ENCODE results near the gene PPP1R10. TPM values are rescaled to one million over a fixed set of nuclear protein-coding genes. Genes with fewer than 3 reads are reported as not detected.
A peak's percentile ranks its signal among the peaks of the same experiment; 100 is the strongest.

PPP1R10 gene
- total and polyA plus RNA-seq, 2 of the 13 experiments (the other 11 are each of a cell fraction or from before 2014, with no cell fraction given): 26.3 to 38.4 TPM

DNA sequence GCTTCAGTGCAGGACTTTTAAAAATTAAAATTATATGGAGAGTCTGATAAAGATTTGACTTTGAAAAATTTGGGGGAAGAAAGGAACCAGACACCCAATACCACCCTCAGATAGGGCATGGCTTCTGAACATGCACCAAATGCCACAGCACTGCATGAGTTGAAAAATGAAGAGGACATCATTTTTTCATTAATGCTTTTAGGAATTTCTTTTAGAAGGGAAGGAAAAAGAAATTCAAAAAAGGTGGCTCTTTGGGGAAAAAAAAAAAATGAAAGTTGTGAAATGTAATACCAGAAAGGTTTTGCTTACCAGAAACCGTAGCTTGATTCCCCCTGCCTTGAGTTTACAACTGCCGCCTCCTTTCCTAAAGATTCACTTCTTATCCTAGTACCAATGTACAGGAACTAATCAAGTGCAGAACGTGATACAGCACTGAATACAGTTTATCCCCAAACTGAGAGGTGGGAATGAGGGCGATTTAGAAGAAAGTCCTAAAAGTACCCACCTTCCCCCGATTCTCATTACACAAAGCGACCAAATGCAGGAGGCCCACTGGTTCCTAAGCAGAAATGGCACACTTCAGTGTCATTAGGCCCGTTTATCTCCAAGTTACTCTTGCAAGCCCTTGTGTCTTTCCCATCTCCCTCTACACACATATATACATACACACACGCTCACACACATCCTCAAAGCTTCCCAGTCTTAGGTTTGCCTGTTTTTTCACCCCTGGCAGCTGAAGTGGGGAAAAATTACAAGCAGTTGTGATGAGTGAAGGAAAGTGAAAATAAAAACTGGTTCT lies 2.8 kb downstream of the PPP1R10 start (continued):
- TF ChIP-seq, protein P1, sequence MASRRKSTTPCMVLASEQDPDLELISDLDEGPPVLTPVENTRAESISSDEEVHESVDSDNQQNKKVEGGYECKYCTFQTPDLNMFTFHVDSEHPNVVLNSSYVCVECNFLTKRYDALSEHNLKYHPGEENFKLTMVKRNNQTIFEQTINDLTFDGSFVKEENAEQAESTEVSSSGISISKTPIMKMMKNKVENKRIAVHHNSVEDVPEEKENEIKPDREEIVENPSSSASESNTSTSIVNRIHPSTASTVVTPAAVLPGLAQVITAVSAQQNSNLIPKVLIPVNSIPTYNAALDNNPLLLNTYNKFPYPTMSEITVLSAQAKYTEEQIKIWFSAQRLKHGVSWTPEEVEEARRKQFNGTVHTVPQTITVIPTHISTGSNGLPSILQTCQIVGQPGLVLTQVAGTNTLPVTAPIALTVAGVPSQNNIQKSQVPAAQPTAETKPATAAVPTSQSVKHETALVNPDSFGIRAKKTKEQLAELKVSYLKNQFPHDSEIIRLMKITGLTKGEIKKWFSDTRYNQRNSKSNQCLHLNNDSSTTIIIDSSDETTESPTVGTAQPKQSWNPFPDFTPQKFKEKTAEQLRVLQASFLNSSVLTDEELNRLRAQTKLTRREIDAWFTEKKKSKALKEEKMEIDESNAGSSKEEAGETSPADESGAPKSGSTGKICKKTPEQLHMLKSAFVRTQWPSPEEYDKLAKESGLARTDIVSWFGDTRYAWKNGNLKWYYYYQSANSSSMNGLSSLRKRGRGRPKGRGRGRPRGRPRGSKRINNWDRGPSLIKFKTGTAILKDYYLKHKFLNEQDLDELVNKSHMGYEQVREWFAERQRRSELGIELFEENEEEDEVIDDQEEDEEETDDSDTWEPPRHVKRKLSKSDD (CRISPR knock-in tag; IDR thresholded peaks at IDR 0.05; ENCODE audit: low read depth): no peak
- TF ChIP-seq ZNF296 (CRISPR knock-in tag; conservative IDR thresholded peaks at IDR 0.05): no peak
- TF ChIP-seq CBX1 (IDR thresholded peaks at IDR 0.05; ENCODE audit: low read depth): no peak
- TF ChIP-seq, protein P2, sequence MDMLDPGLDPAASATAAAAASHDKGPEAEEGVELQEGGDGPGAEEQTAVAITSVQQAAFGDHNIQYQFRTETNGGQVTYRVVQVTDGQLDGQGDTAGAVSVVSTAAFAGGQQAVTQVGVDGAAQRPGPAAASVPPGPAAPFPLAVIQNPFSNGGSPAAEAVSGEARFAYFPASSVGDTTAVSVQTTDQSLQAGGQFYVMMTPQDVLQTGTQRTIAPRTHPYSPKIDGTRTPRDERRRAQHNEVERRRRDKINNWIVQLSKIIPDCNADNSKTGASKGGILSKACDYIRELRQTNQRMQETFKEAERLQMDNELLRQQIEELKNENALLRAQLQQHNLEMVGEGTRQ (IDR thresholded peaks at IDR 0.05; ENCODE audit: low read depth, low read length): no peak
- TF ChIP-seq, protein P2 (CRISPR knock-in tag; IDR thresholded peaks at IDR 0.05; ENCODE audit: borderline replicate concordance): no peak
- 0 out of 2 replicates have a peak, but pooled peaks have one; percentile 24 for TF ChIP-seq SNAPC2 (CRISPR knock-in tag; IDR thresholded peaks at IDR 0.05)
- no peak for TF ChIP-seq AHR (CRISPR knock-in tag; IDR thresholded peaks at IDR 0.05)
- TF ChIP-seq EED (CRISPR knock-in tag; IDR thresholded peaks at IDR 0.05): no peak
- 0 out of 2 replicates have a peak, but pooled peaks have one; percentile 34 for TF ChIP-seq ZNF3 (CRISPR knock-in tag; IDR thresholded peaks at IDR 0.05)
- TF ChIP-seq YEATS4 (CRISPR knock-in tag; IDR thresholded peaks at IDR 0.05; ENCODE audit: borderline replicate concordance): no peak
- peak; percentile 36 for TF ChIP-seq SAFB2 (CRISPR knock-in tag; IDR thresholded peaks at IDR 0.05; ENCODE audit: borderline replicate concordance, low read depth)
- TF ChIP-seq, protein P3, sequence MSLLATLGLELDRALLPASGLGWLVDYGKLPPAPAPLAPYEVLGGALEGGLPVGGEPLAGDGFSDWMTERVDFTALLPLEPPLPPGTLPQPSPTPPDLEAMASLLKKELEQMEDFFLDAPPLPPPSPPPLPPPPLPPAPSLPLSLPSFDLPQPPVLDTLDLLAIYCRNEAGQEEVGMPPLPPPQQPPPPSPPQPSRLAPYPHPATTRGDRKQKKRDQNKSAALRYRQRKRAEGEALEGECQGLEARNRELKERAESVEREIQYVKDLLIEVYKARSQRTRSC (CRISPR knock-in tag; IDR thresholded peaks at IDR 0.05; ENCODE audit: low read depth): peak; percentile 32; the same call in 1 of the 2 replicates
- TF ChIP-seq ZSCAN9 (CRISPR knock-in tag; IDR thresholded peaks at IDR 0.05; ENCODE audit: borderline replicate concordance): no peak
- TF ChIP-seq, protein P4, sequence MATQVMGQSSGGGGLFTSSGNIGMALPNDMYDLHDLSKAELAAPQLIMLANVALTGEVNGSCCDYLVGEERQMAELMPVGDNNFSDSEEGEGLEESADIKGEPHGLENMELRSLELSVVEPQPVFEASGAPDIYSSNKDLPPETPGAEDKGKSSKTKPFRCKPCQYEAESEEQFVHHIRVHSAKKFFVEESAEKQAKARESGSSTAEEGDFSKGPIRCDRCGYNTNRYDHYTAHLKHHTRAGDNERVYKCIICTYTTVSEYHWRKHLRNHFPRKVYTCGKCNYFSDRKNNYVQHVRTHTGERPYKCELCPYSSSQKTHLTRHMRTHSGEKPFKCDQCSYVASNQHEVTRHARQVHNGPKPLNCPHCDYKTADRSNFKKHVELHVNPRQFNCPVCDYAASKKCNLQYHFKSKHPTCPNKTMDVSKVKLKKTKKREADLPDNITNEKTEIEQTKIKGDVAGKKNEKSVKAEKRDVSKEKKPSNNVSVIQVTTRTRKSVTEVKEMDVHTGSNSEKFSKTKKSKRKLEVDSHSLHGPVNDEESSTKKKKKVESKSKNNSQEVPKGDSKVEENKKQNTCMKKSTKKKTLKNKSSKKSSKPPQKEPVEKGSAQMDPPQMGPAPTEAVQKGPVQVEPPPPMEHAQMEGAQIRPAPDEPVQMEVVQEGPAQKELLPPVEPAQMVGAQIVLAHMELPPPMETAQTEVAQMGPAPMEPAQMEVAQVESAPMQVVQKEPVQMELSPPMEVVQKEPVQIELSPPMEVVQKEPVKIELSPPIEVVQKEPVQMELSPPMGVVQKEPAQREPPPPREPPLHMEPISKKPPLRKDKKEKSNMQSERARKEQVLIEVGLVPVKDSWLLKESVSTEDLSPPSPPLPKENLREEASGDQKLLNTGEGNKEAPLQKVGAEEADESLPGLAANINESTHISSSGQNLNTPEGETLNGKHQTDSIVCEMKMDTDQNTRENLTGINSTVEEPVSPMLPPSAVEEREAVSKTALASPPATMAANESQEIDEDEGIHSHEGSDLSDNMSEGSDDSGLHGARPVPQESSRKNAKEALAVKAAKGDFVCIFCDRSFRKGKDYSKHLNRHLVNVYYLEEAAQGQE (IDR thresholded peaks at IDR 0.05; ENCODE audit: borderline replicate concordance in 1 of 2, low read depth in 1 of 2, low read length in 2 of 2): no peak
- no peak for TF ChIP-seq ZNF839 (CRISPR knock-in tag; IDR thresholded peaks at IDR 0.05; ENCODE audit: borderline replicate concordance)
- TF ChIP-seq, protein P5, sequence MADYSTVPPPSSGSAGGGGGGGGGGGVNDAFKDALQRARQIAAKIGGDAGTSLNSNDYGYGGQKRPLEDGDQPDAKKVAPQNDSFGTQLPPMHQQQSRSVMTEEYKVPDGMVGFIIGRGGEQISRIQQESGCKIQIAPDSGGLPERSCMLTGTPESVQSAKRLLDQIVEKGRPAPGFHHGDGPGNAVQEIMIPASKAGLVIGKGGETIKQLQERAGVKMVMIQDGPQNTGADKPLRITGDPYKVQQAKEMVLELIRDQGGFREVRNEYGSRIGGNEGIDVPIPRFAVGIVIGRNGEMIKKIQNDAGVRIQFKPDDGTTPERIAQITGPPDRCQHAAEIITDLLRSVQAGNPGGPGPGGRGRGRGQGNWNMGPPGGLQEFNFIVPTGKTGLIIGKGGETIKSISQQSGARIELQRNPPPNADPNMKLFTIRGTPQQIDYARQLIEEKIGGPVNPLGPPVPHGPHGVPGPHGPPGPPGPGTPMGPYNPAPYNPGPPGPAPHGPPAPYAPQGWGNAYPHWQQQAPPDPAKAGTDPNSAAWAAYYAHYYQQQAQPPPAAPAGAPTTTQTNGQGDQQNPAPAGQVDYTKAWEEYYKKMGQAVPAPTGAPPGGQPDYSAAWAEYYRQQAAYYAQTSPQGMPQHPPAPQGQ (CRISPR knock-in tag; IDR thresholded peaks at IDR 0.05; ENCODE audit: borderline replicate concordance): no peak
- no peak for TF ChIP-seq ZBTB42 (CRISPR knock-in tag; IDR thresholded peaks at IDR 0.05)
